Hepatocyte (in vitro differentiated cells): Measurements from ENCODE around the gene TYSND1.

Experiments used
- EZH2 ChIP-seq: fragments of 200-600 bp; sonication (generic); IDR thresholded peaks from 2 replicates; pipeline ENCODE4 v1.6.1; 2016; ENCODE audit warnings: antibody characterized with exemption, mild to moderate bottlenecking, borderline replicate concordance
- EZH2phosphoT487 ChIP-seq: fragments of 200-600 bp; sonication (generic); IDR thresholded peaks from one replicate; pipeline ENCODE4 v1.6.1; 2018; ENCODE audit warnings: antibody characterized with exemption, mild to moderate bottlenecking, low read depth, moderate library complexity; ENCODE audit not compliant: unreplicated experiment, severe bottlenecking
- TF ChIP-seq, protein P1 (sequence below): fragments of 200-600 bp; sonication (generic); IDR thresholded peaks from 2 replicates; pipeline ENCODE4 v1.5.1; 2016; ENCODE audit warnings: antibody characterized with exemption, mild to moderate bottlenecking; ENCODE audit not compliant: poor library complexity

DNA sequence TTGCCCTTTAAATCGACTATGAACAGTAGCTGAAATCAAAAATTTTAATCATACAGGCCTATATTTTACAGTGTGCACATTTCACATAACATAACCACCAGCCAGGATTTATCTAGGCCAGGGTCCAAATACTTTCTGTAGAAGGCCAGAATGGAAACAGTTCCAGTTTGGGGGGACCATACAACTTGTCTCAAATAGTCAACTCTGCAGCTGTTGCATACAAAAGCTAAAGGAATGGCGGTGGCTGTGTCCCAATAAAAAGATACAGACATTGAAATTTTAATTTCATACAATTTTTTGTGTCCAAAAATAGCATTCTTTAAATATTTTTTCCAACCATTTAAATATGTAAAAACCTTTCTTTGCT is 742 bp upstream of the TYSND1 start:
- TF ChIP-seq, protein P1, sequence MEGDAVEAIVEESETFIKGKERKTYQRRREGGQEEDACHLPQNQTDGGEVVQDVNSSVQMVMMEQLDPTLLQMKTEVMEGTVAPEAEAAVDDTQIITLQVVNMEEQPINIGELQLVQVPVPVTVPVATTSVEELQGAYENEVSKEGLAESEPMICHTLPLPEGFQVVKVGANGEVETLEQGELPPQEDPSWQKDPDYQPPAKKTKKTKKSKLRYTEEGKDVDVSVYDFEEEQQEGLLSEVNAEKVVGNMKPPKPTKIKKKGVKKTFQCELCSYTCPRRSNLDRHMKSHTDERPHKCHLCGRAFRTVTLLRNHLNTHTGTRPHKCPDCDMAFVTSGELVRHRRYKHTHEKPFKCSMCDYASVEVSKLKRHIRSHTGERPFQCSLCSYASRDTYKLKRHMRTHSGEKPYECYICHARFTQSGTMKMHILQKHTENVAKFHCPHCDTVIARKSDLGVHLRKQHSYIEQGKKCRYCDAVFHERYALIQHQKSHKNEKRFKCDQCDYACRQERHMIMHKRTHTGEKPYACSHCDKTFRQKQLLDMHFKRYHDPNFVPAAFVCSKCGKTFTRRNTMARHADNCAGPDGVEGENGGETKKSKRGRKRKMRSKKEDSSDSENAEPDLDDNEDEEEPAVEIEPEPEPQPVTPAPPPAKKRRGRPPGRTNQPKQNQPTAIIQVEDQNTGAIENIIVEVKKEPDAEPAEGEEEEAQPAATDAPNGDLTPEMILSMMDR, result no peak
- TF ChIP-seq EZH2 (no peak), EZH2phosphoT487 (no peak)
